Measurements from ENCODE around the gene SEL1L3. TPM values are rescaled to one million over a fixed set of nuclear protein-coding genes. Genes with fewer than 3 reads are reported as not detected.

Gene SEL1L3
- total RNA-seq, 3 donors from 2014 or later (not counting 1 experiment from before 2014, with no cell fraction given): 45.4 to 61.0 (median 45.7) TPM

DNA sequence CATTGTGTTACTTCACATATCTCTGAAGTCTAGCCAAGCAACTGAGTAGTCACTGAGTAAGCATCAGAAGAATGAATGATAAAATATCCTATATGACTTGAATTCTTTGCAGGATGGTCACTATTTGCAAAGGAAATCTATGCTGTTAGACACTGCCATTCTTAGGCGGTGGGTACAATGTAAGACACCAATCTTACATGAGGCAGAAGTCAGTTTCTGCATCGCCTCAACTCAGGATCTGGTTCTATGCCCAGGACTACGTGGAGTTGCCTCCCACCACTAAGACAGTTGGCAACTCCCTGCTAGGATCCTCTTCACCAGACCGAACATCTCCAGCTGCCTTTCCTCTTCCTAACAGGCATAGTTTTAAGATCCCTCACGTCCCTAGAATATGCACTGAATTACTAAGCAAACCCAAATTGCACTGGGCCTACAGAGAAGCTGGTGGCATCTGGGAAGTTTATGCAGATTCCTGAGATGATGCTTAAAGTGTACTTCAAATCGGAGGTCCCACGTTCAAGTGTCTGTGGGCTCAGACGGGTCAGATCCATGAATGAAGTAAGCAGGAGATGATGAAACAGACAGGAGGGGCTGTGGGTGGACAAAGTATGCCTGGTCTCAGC lies 45.6 kb downstream of the SEL1L3 start:
- Mint-ChIP-seq H3K4me1 (peaks cover 0 to 5% of the 10 kb centered on the region in 2 donors), H3K36me3 (peaks cover 27% of the 10 kb centered on the region), H3K9me3 (no peaks in the 10 kb centered on the region), H3K27ac (no peak overlapping the region), H3K4me3 (no peak overlapping the region), H3K27me3 (ENCODE audit: low read depth in 2 of 2) (no peaks in the 10 kb centered on the region)
- TF ChIP-seq, protein P1, sequence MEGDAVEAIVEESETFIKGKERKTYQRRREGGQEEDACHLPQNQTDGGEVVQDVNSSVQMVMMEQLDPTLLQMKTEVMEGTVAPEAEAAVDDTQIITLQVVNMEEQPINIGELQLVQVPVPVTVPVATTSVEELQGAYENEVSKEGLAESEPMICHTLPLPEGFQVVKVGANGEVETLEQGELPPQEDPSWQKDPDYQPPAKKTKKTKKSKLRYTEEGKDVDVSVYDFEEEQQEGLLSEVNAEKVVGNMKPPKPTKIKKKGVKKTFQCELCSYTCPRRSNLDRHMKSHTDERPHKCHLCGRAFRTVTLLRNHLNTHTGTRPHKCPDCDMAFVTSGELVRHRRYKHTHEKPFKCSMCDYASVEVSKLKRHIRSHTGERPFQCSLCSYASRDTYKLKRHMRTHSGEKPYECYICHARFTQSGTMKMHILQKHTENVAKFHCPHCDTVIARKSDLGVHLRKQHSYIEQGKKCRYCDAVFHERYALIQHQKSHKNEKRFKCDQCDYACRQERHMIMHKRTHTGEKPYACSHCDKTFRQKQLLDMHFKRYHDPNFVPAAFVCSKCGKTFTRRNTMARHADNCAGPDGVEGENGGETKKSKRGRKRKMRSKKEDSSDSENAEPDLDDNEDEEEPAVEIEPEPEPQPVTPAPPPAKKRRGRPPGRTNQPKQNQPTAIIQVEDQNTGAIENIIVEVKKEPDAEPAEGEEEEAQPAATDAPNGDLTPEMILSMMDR (IDR thresholded peaks at IDR 0.05): no peak
- Histone ChIP-seq H3K4me3 (ENCODE audit: low read length) (no peak overlapping the region), H3K4me1 (ENCODE audit: control insufficient read depth, insufficient read depth, low read length) (no peaks in the 10 kb centered on the region), H3K9me3 (ENCODE audit: control insufficient read depth, insufficient read depth, low read length) (no peaks in the 10 kb centered on the region), H3K27me3 (ENCODE audit: control insufficient read depth, insufficient read depth, low read length) (no peaks in the 10 kb centered on the region), H3K27ac (ENCODE audit: low read length) (no peak overlapping the region), H3K36me3 (ENCODE audit: control insufficient read depth, insufficient read depth, low read length) (peaks cover 55% of the 10 kb centered on the region)
- ATAC-seq (no peak), DNase-seq (no peak)
- 94% methylated on average over 8 of the region's 8 CpGs for WGBS (ENCODE audit: insufficient coverage)
- intact Hi-C loops (cut with micrococcal nuclease): no loop called here

- H3K27me3 ChIP-seq (ENCODE audit: control insufficient read depth, insufficient read depth, low read length): no peaks in the 10 kb centered on the region
- H3K27ac Mint-ChIP-seq: no peak overlapping the region
- no peaks in the 10 kb centered on the region for H3K4me1 ChIP-seq (ENCODE audit: control insufficient read depth, insufficient read depth, low read length)
- WGBS (ENCODE audit: insufficient coverage): 93% methylated on average over 2 of the region's 2 CpGs
- no peak overlapping the region for H3K27ac ChIP-seq (ENCODE audit: low read length)
- TF ChIP-seq, protein P1 (IDR thresholded peaks at IDR 0.05): no peak
- no peak overlapping the region for H3K4me3 Mint-ChIP-seq
- H3K9me3 Mint-ChIP-seq: no peaks in the 10 kb centered on the region
- peaks cover 55% of the 10 kb centered on the region for H3K36me3 ChIP-seq (ENCODE audit: control insufficient read depth, insufficient read depth, low read length)
- no peaks in the 10 kb centered on the region for H3K27me3 Mint-ChIP-seq (ENCODE audit: low read depth in 2 of 2)
- peaks cover 25% of the 10 kb centered on the region for H3K36me3 Mint-ChIP-seq
- ATAC-seq: no peak
- no peaks in the 10 kb centered on the region for H3K9me3 ChIP-seq (ENCODE audit: control insufficient read depth, insufficient read depth, low read length)
- peaks cover 0 to 5% of the 10 kb centered on the region in 2 donors for H3K4me1 Mint-ChIP-seq
- H3K4me3 ChIP-seq (ENCODE audit: low read length): no peak overlapping the region
- DNase-seq: no peak
- intact Hi-C loops (cut with micrococcal nuclease): no loop called here
These were observed 46.2 kb downstream of the SEL1L3 start for GRCh38 chr4:25816591-25817058.

- Histone ChIP-seq H3K4me1 (ENCODE audit: control insufficient read depth, insufficient read depth, low read length) (no peaks in the 10 kb centered on the region), H3K27ac (ENCODE audit: low read length) (no peak overlapping the region), H3K9me3 (ENCODE audit: control insufficient read depth, insufficient read depth, low read length) (no peaks in the 10 kb centered on the region), H3K4me3 (ENCODE audit: low read length) (no peak overlapping the region), H3K27me3 (ENCODE audit: control insufficient read depth, insufficient read depth, low read length) (no peaks in the 10 kb centered on the region), H3K36me3 (ENCODE audit: control insufficient read depth, insufficient read depth, low read length) (peaks cover 55% of the 10 kb centered on the region)
- DNase-seq (no peak), ATAC-seq (no peak)
- TF ChIP-seq, protein P1 (IDR thresholded peaks at IDR 0.05): no peak
- no peak overlapping the region for H3K27ac Mint-ChIP-seq
- no peaks in the 10 kb centered on the region for H3K9me3 Mint-ChIP-seq
- 96% methylated on average over 5 of the region's 5 CpGs for WGBS (ENCODE audit: insufficient coverage)
- H3K4me3 Mint-ChIP-seq: no peak overlapping the region
- H3K4me1 Mint-ChIP-seq: peaks cover 0 to 5% of the 10 kb centered on the region in 2 donors
- H3K36me3 Mint-ChIP-seq: peaks cover 25% of the 10 kb centered on the region
- intact Hi-C loops (cut with micrococcal nuclease): no loop called here
- no peaks in the 10 kb centered on the region for H3K27me3 Mint-ChIP-seq (ENCODE audit: low read depth in 2 of 2)
These were observed 47.2 kb downstream of the SEL1L3 start for GRCh38 chr4:25815586-25815985.

Measured in natural killer cell (primary cell).